Right cardiac atrium (tissue), 5 donors: ENCODE measurements around the gene ARHGAP30. TPM values are rescaled to one million over a fixed set of nuclear protein-coding genes. Genes with fewer than 3 reads are reported as not detected.

ENCODE experiments used
- ATAC-seq, 2 donors: fragments of 200-7000 bp; cut with Tn5 transposase; one replicate each; pipeline versions ENCODE4 v1.8.0 to v1.9.1; 2020; ENCODE audit warnings: moderate library complexity in 2 of 2, mild to moderate bottlenecking in 1 of 2
- DNase-seq, 3 donors: peaks; one replicate each; pipeline ENCODE4 v3.0.0-alpha.2; 2020
- H3K27ac ChIP-seq: one replicate; pipeline ENCODE4 v1.5.1; 2013; ENCODE audit warnings: mild to moderate bottlenecking, low read length, control low read depth, moderate library complexity
- H3K27me3 ChIP-seq: one replicate; pipeline ENCODE4 v1.6.1; 2013; ENCODE audit not compliant: control insufficient read depth, insufficient read depth
- H3K4me1 ChIP-seq: one replicate; pipeline ENCODE4 v1.6.1; 2013; ENCODE audit warnings: low read length; ENCODE audit not compliant: control insufficient read depth, insufficient read depth
- H3K4me3 ChIP-seq: one replicate; pipeline ENCODE4 v1.5.1; 2013; ENCODE audit warnings: low read length, control low read depth
- H3K9me3 ChIP-seq: one replicate; pipeline ENCODE4 v1.6.1; 2013; ENCODE audit warnings: low read length; ENCODE audit not compliant: control insufficient read depth
- WGBS: extraction: QIAGEN DNeasy Blood & Tissue Kit; methylation state at CpG from one replicate; pipeline ENCODE4 v1.1.7; 2013; 5-methylcytosine and 5-hydroxymethylcytosine counted together
- intact Hi-C, 4 donors: fragments of 100-400 bp; cut with DNase I; formaldehyde crosslinking; loops; one replicate each; pipeline versions ENCODE4 v1.11.0 to v1.14.0; 2022 to 2023
- polyA plus RNA-seq: library from polyadenylated mRNA; stranded (reverse); fragments of 200-250 nt; gene quantifications from one replicate; pipeline ENCODE4 v1.2.3, GENCODE V29; 2013
- total RNA-seq, 4 donors: library from RNA; stranded (reverse); fragmentation: NEBNext Ultra II Directional; extraction: Animal tissue kit (Norgen Biotek cat#: 25700); gene quantifications; one replicate each; pipeline ENCODE4 v1.2.1, GENCODE V29; 2021
- donor health status: healthy with polysubstance abuse.
- donor health status: DM: no; HTN: yes; CAD: no.
- donor health status: DM: no; HTN: no; CAD: no.
- donor health status: DM: no; HTN: yes; CAD: no; lungs with severe emphysema.
- donor health status: DM: yes; HTN: yes; CAD: no.

Gene ARHGAP30
- total and polyA plus RNA-seq, 5 donors, result 1.5 to 5.0 (median 4.5) TPM

DNA sequence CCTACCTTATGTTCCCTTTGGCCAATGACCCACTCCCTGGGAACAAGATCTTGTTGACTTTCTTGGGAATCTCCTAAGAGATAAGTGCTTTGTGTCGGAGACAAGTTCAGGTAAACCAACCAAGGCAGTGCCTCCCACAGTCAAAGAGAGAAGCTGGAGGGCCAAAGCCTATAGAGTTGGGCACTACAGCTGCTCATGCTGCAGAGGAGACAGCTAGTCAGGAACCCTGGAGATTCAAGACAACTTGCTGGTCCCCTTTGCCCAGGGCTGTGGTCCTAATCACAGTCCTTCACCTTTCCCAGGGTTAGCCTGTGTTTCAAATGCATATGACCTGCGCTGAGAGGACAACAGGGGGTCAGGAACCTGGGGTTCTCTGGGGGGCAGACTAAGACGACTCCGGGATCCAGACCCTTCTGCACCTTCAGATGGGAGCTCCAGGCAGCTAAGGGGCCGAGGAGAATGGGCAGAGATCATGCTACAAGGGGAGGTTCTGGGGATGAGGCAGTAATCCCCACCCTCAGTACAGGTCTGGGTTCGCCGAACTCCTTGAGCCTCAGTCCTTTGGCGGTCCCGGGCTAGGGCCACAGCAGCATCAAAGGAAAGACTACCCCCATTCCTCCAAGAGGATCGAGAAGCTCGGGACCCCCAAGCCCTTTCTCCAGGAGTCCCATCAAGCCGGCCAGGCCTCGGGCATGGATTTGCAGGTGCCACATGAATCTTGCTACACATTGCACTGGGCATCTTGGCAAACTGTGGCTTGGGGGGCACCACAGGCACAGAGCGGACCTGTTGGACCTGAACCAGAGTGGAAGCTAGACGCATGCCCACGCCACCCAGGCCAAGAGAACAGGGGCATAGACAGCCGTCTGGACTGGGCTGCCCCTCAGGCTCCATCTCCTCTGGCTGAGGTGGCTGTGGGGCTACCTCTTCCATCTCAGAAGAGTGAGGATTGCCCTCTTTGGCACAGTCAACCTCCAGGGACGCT, 22.0 kb downstream of the ARHGAP30 start:
- DNase-seq (no peak), ATAC-seq (no peak)
- no peaks in the 10 kb centered on the region for H3K27me3 ChIP-seq
- H3K4me3 ChIP-seq, result no peak overlapping the region
- H3K4me1 ChIP-seq, result peaks cover 3% of the 10 kb centered on the region
- no peak overlapping the region for H3K27ac ChIP-seq
- 96% methylated on average over 18 of the region's 18 CpGs for WGBS
- no peaks in the 10 kb centered on the region for H3K9me3 ChIP-seq
- intact Hi-C loops, result loop anchor here in 2 of 4 donors (5.0 to 10.0 kb wide), 3 partner anchors 50 to 87 kb away; partner anchors contain the start of genes DEDD (in 1 of the 2) and KLHDC9 (in 1 of the 2)

DNA sequence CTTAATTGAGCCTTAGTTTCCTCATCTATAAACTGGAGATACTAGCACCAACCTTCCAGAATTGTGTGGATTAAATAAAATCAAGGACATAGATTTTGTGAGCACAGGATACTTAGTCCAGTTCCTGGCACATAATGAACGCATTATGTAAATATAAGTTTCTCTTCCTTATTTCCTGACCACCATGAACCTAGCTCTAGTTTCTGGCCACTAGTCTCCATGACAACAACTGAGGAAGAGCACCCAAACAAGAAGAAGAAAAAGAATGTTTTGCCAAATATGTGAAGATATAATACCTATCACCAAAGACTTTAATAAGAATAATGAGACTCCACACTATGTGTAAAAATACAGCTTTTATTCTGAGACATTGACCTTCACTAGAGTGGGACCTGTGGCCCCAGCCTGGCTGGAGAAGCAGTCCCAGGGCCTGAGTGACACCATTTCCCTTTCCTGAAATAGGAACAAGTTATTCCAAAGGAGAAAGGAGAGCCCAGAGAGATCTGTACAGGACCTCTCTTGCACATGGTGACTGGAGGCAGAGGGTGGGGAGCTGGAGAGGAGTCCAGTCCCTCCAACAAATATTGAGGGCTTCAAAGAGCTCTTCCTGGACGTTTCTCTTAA, 23.0 kb downstream of the ARHGAP30 start:
- H3K27me3 ChIP-seq, result no peaks in the 10 kb centered on the region
- peak overlapping the region; percentile 93 for H3K4me3 ChIP-seq
- intact Hi-C loops, result loop anchor here in 2 of 4 donors (5.0 to 10.0 kb wide), 3 partner anchors 51 to 88 kb away; partner anchors contain the start of genes DEDD (in 1 of the 2) and KLHDC9 (in 1 of the 2)
- H3K4me1 ChIP-seq, result peaks cover 3% of the 10 kb centered on the region
- ATAC-seq, result no peak
- H3K9me3 ChIP-seq, result no peaks in the 10 kb centered on the region
- peak overlapping the region; percentile 93 for H3K27ac ChIP-seq
- WGBS, result 68% methylated on average over 2 of the region's 2 CpGs
- no peak for DNase-seq

DNA sequence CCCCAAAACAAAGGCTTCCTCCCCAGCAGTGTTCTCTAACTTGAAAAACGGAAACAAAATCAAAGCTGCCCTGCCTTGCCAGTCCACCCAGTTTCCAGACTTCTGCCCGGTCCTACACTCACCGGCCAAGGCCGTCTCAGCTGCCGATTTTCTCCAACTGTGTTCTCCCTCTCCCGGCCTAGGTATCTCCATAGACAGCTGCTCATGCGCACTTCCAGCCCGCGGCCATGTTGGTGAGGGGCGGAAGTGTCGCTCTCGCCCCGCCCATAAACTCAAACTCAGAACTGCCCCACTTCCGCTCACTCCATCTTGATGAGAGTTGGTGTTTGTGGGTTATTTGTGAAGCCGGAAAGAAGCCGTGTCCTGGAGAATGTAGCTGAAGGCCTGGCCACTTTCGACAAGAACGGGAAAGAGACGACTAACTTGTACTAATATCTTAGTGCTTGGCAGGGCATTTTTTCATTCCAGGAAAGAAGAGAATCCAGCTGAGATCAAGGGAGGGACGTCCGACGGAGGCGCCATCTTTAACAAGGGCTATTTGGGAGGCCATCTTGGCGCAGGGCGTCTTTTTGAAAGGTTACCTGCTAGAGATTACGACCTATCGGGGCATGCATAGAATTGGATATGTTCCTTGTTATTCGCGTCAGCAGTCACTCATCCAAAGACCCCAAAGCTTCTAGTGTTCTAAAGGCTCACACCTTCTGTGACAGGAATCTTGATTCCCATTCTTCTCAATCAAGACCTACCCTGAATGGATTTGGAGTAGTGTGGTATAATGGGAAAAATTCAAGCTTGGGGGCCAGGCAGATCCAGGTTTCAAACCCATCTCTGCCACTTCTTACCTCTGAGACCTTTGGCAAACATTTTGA, 23.7 kb downstream of the ARHGAP30 start, which contains the start of gene USF1:
Gene USF1 (minus strand): TSS at position 242 of the 869 bp plus-strand sequence. CDS start 2,702 bp downstream, outside the sequence.
- ATAC-seq (peak; percentile 97 to 98), DNase-seq (peak; percentile 92 to 96 (median 96))
- peak within 1 kb of the TSS; percentile 93 for H3K27ac ChIP-seq
- no peaks in the 10 kb centered on the region for H3K27me3 ChIP-seq
- peak within 1 kb of the TSS; percentile 93 for H3K4me3 ChIP-seq
- H3K9me3 ChIP-seq, result no peaks in the 10 kb centered on the region
- H3K4me1 ChIP-seq, result peaks cover 3% of the 10 kb centered on the region
- intact Hi-C loops, result loop anchor here in 2 of 4 donors (5.0 to 10.0 kb wide), 3 partner anchors 51 to 89 kb away; partner anchors contain the start of genes DEDD (in 1 of the 2) and KLHDC9 (in 1 of the 2)
- under 1% methylated on average over 29 of the region's 29 CpGs for WGBS

DNA sequence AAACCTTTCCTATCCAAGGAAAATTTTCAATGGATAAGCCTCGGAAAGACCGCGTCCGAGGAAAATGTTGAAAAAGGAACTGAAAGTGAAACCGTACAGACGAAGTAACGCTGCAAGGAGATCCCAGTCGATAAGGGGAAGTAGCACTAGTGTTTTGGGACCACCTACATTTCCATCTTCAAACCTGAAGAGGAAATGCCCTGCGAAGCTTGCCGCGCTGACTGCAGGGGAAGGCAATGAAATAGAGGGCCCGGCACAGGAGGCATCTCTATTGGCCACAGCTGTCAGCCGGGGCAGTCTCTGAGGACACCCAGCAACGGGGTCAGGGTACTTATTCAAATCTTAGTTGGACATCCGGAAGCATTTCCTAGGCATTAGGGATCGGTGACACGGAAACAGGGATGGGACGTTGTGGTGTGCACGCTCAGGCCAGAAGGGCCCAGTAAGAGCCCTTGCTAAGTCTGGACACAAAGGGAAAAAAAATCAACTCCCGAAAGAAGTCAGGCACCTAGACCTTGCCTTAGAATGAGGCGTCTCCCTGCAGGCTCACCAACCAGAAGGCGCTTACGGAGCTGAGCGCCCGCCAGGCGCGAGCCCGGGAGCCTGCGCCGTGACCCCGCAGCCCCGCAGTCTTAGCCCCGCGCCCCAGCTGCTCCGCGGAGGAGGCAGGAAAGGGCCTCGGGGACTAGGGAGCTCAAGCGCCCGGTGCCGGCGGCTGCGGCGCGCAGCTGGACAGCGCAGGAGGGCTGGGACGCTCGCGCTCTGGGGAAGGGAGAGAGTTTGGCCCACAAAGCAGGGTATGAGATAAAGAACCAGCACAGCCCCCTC, 24.6 kb downstream of the ARHGAP30 start:
- H3K27ac ChIP-seq, result peak overlapping the region; percentile 93
- H3K4me3 ChIP-seq, result peak overlapping the region; percentile 93
- peak; percentile 77 to 80 for ATAC-seq
- intact Hi-C loops, result loop anchor here in 2 of 4 donors (5.0 to 10.0 kb wide), 3 partner anchors 50 to 90 kb away; partner anchors contain the start of genes DEDD (in 1 of the 2) and KLHDC9 (in 1 of the 2)
- WGBS, result 0% methylated on average over 48 of the region's 48 CpGs
- H3K4me1 ChIP-seq, result peaks cover 3% of the 10 kb centered on the region
- DNase-seq, result peak; percentile 80 to 87 (median 87)
- no peaks in the 10 kb centered on the region for H3K27me3 ChIP-seq
- no peaks in the 10 kb centered on the region for H3K9me3 ChIP-seq

DNA sequence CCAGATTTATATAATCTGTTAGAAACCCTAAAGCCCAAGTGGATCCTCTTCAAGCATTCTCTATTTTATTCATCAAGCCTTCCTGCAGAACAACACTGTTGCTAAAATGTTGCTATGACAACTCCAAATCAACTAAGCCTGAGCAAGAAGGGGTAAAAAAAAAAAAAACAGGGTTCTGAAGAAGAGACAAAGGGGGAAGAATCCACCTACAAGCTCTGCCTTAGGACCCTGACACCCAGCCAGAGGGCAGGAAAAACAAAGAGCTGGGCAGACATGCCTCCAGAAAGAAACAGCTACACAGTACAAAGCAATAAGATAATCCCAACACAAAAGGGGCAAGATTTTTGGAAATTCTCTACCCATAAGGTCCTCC, 25.2 kb downstream of the ARHGAP30 start:
- H3K9me3 ChIP-seq, result no peaks in the 10 kb centered on the region
- no peak for DNase-seq
- no peaks in the 10 kb centered on the region for H3K27me3 ChIP-seq
- H3K4me1 ChIP-seq, result peaks cover 3% of the 10 kb centered on the region
- ATAC-seq, result no peak
- peak overlapping the region; percentile 93 for H3K4me3 ChIP-seq
- intact Hi-C loops, result loop anchor here in 2 of 4 donors (10.0 kb wide), 2 partner anchors 50 to 90 kb away; partner anchors contain the start of gene DEDD (in 1 of the 2)
- H3K27ac ChIP-seq, result peak overlapping the region; percentile 93

DNA sequence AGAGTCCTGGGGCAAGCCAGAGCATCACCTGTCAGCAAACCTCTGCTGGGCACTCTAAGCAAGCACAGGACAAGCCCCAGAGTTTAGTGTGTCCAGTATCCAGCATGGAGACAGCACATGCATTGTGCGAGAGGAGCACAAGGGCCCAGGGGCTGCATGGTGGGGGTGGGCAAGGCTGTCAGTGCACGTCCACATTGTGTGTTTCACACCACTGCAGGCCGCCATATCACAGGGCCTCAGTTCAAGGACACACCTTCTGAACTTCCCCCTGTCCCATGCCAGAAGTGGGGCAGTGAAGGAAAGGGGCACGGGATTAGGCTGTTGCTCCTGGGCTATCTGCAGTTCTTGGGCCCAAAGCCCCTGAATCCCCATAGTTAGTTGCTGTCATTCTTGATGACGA, 30.1 kb downstream of the ARHGAP30 start:
- no peaks in the 10 kb centered on the region for H3K27me3 ChIP-seq
- H3K4me3 ChIP-seq, result no peak overlapping the region
- no peaks in the 10 kb centered on the region for H3K4me1 ChIP-seq
- no peak for DNase-seq
- H3K27ac ChIP-seq, result no peak overlapping the region
- no peaks in the 10 kb centered on the region for H3K9me3 ChIP-seq
- intact Hi-C loops, result no loop called here
- peak in 1 of 2 donors; percentile 9 for ATAC-seq
- WGBS, result 76% methylated on average over 5 of the region's 5 CpGs

DNA sequence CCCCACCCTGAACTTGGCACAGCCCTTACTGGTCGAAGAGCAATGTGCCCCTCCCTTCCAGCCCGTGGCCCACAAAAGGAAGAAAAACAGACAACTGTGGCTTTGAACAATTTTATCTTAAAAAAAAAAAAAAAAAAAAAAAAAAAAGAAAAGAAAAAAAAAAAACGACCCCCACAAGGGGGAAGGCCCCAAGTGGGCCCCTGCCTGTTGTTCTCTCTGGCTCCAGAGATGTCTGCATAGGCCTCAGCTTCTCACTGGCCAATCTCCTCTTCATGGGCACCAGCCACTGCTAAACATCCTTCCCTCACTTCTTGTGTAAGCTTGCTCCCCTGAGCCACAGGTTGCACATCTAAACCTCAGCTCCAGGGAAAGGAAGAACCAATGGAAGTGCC, 30.5 kb downstream of the ARHGAP30 start:
- DNase-seq (no peak), ATAC-seq (peak in 1 of 2 donors; percentile 22)
- whole genome bisulfite sequencing, result 17% methylated on average over 3 of the region's 3 CpGs
- no peaks in the 10 kb centered on the region for H3K27me3 ChIP-seq
- no peak overlapping the region for H3K27ac ChIP-seq
- H3K4me3 ChIP-seq, result peak overlapping the region; percentile 68
- no peaks in the 10 kb centered on the region for H3K9me3 ChIP-seq
- intact Hi-C loops, result no loop called here
- no peaks in the 10 kb centered on the region for H3K4me1 ChIP-seq

DNA sequence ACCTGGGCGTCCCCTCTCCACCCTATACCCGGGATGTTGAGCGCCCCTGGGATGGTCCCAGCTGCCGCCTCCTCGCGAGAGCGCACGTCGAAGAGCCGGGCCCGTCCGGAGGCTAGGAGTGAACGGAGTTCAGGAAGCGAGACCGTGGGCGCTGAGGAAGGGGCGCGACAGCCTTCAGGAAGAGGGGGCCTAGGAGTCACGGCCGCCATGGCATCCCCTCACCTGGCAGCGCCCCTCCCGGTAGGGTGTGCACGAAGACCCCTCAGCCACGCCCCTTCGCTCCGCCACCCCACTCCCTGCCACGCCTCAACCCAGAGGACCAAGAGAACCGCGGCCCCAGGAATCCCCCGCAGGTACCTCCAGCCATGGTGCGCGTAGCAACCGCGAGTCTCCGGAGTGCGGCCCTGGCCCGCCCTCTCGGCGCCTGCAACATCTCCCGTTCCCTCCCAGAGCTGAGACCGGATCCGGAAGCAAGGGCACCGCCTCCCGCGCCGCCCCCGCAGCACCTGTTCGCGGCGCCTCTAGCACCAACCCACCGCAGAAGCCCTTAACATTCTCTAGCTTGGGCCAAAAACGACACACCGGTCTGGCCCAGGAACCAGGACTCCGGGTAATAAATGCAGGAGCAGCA, 31.1 kb downstream of the ARHGAP30 start, which contains the start of gene TSTD1:
Gene TSTD1 (minus strand): TSS at position 442 of the 631 bp plus-strand sequence. CDS start 75 bp downstream, at position 367.
- peak; percentile 80 to 86 for ATAC-seq

More for the DNA sequence above, 31.1 kb downstream of the ARHGAP30 start, which contains the start of gene TSTD1:
- Histone ChIP-seq H3K4me1 (no peaks in the 10 kb centered on the region), H3K4me3 (peak within 1 kb of the TSS; percentile 68), H3K27me3 (no peaks in the 10 kb centered on the region), H3K27ac (no peak within 1 kb of the TSS), H3K9me3 (no peaks in the 10 kb centered on the region)
- 37% methylated on average over 54 of the region's 54 CpGs for WGBS
- intact Hi-C loops, result no loop called here
- peak; percentile 61 to 82 (median 81) for DNase-seq
